Natural killer cell (primary cell): Measurements from ENCODE around the gene SCCPDH. TPM values are rescaled to one million over a fixed set of nuclear protein-coding genes. Genes with fewer than 3 reads are reported as not detected.

Source experiments
- ATAC-seq, 3 donors: fragments of 150-1000 bp in 2 of 3; fragments of 200-7000 bp in 1 of 3; cut with Tn5 transposase; 1 replicate in 1 of 3; 2 replicates in 2 of 3; pipeline ENCODE4 v1.10.0; 2021; ENCODE audit warnings: mild to moderate bottlenecking in 2 of 3, moderate library complexity in 2 of 3
- DNase-seq, 2 donors: peaks; one replicate each; pipeline versions ENCODE4 v3.0.0 to v3.0.0-alpha.2; 2013 to 2021; ENCODE audit warnings: mixed read lengths in 1 of 2
- H3K27ac ChIP-seq: one replicate; pipeline ENCODE4 v1.5.1; 2013; ENCODE audit warnings: mild to moderate bottlenecking, low read length
- H3K27me3 ChIP-seq: one replicate; pipeline ENCODE4 v1.6.1; 2013; ENCODE audit warnings: low read length; ENCODE audit not compliant: control insufficient read depth, insufficient read depth
- H3K36me3 ChIP-seq: one replicate; pipeline ENCODE4 v1.6.1; 2013; ENCODE audit warnings: low read length; ENCODE audit not compliant: control insufficient read depth, insufficient read depth
- H3K4me1 ChIP-seq: one replicate; pipeline ENCODE4 v1.6.1; 2013; ENCODE audit warnings: low read length; ENCODE audit not compliant: control insufficient read depth, insufficient read depth
- H3K4me3 ChIP-seq: one replicate; pipeline ENCODE4 v1.5.1; 2013; ENCODE audit warnings: low read length
- H3K9me3 ChIP-seq: one replicate; pipeline ENCODE4 v1.6.1; 2013; ENCODE audit warnings: low read length; ENCODE audit not compliant: control insufficient read depth, insufficient read depth
- H3K27ac Mint-ChIP-seq, 2 donors: one replicate each; pipeline ENCODE4 v1.8.0; 2022; ENCODE audit warnings: mild to moderate bottlenecking in 2 of 2, mixed read lengths in 2 of 2, moderate library complexity in 1 of 2
- H3K27me3 Mint-ChIP-seq, 2 donors: one replicate each; pipeline ENCODE4 v1.8.0; 2022; ENCODE audit warnings: low read depth in 2 of 2, mixed read lengths in 2 of 2
- H3K36me3 Mint-ChIP-seq: one replicate; pipeline ENCODE4 v1.8.0; 2022; ENCODE audit warnings: mixed read lengths
- H3K4me1 Mint-ChIP-seq, 2 donors: one replicate each; pipeline ENCODE4 v1.8.0; 2022; ENCODE audit warnings: mixed read lengths in 2 of 2
- H3K4me3 Mint-ChIP-seq: one replicate; pipeline ENCODE4 v1.8.0; 2022; ENCODE audit warnings: mild to moderate bottlenecking, moderate library complexity, mixed read lengths
- H3K9me3 Mint-ChIP-seq, 2 donors: one replicate each; pipeline ENCODE4 v1.8.0; 2022; ENCODE audit warnings: mixed read lengths in 2 of 2
- CTCF ChIP-seq: fragments of 200-600 bp; IDR thresholded peaks from one replicate; pipeline ENCODE4 v1.8.0; 2022; ENCODE audit warnings: antibody characterized with exemption
- WGBS: methylation state at CpG from one replicate; pipeline ENCODE4 v1.1.7; 2013; ENCODE audit warnings: missing lambda C conversion rate; ENCODE audit not compliant: insufficient coverage; 5-methylcytosine and 5-hydroxymethylcytosine counted together
- intact Hi-C: fragments of 100-400 bp; cut with micrococcal nuclease; formaldehyde crosslinking; loops from one replicate; pipeline ENCODE4 v1.14.2; 2022
- total RNA-seq, 4 donors: library from RNA; stranded (reverse); fragments of 120-200 nt in 1 of 4; gene quantifications; one replicate each; pipeline versions ENCODE4 v1.2.3 to v1.2.4, GENCODE V29; 2013 to 2022

Gene SCCPDH
- total RNA-seq, 3 donors from 2014 or later (not counting 1 experiment from before 2014, with no cell fraction given), result 5.3 to 24.8 (median 9.2) TPM

- Mint-ChIP-seq H3K27me3 (peaks cover 4 to 6% of the 10 kb centered on the region in 2 donors), H3K4me3 (peak overlapping the region; percentile 89), H3K4me1 (peaks cover 13 to 15% of the 10 kb centered on the region in 2 donors), H3K36me3 (peaks cover 30% of the 10 kb centered on the region), H3K27ac (peak overlapping the region in 1 of 2 donors; percentile 61), H3K9me3 (peaks cover 7 to 13% of the 10 kb centered on the region in 2 donors)
- H3K27ac ChIP-seq, result no peak overlapping the region
- DNase-seq, result no peak
- H3K4me1 ChIP-seq, result peaks cover 11% of the 10 kb centered on the region
- H3K36me3 ChIP-seq, result no peaks in the 10 kb centered on the region
- WGBS, result 79% methylated on average over 9 of the region's 9 CpGs
- intact Hi-C loops, result no loop called here
- no peak overlapping the region for H3K4me3 ChIP-seq
- no peak for ATAC-seq
- no peak for TF ChIP-seq CTCF
- no peaks in the 10 kb centered on the region for H3K27me3 ChIP-seq
- peaks cover 6% of the 10 kb centered on the region for H3K9me3 ChIP-seq
Measured at GRCh38 chr1:246725191-246725590, 982 bp downstream of the SCCPDH start.

- no peak overlapping the region for H3K27ac ChIP-seq
- peaks cover 13 to 15% of the 10 kb centered on the region in 2 donors for H3K4me1 Mint-ChIP-seq
- peak overlapping the region; percentile 89 for H3K4me3 Mint-ChIP-seq
- peaks cover 33% of the 10 kb centered on the region for H3K36me3 Mint-ChIP-seq
- TF ChIP-seq CTCF, result no peak
- no peaks in the 10 kb centered on the region for H3K27me3 ChIP-seq
- intact Hi-C loops, result no loop called here
- H3K4me1 ChIP-seq, result peaks cover 11% of the 10 kb centered on the region
- H3K9me3 Mint-ChIP-seq, result peaks cover 7 to 10% of the 10 kb centered on the region in 2 donors
- no peaks in the 10 kb centered on the region for H3K27me3 Mint-ChIP-seq
- H3K9me3 ChIP-seq, result peaks cover 4% of the 10 kb centered on the region
- no peak overlapping the region for H3K4me3 ChIP-seq
- no peak for DNase-seq
- H3K36me3 ChIP-seq, result no peaks in the 10 kb centered on the region
- H3K27ac Mint-ChIP-seq, result no peak overlapping the region
- no peak for ATAC-seq
- 94% methylated on average over 2 of the region's 4 CpGs for WGBS
Measured at GRCh38 chr1:246726255-246726679, 2.1 kb downstream of the SCCPDH start.

GRCh38 chr1:246726881-246727280, 2.7 kb downstream of the SCCPDH start:
- 100% methylated on average over 2 of the region's 4 CpGs for WGBS
- intact Hi-C loops, result no loop called here
- Mint-ChIP-seq H3K4me1 (peaks cover 13 to 15% of the 10 kb centered on the region in 2 donors), H3K27ac (no peak overlapping the region), H3K27me3 (no peaks in the 10 kb centered on the region), H3K4me3 (peak overlapping the region; percentile 56), H3K9me3 (peaks cover 7 to 10% of the 10 kb centered on the region in 2 donors), H3K36me3 (peaks cover 33% of the 10 kb centered on the region)
- no peak overlapping the region for H3K27ac ChIP-seq
- DNase-seq, result no peak
- no peak for ATAC-seq
- H3K36me3 ChIP-seq, result no peaks in the 10 kb centered on the region
- no peak for TF ChIP-seq CTCF
- peaks cover 4% of the 10 kb centered on the region for H3K9me3 ChIP-seq
- no peaks in the 10 kb centered on the region for H3K27me3 ChIP-seq
- H3K4me3 ChIP-seq, result no peak overlapping the region
- peaks cover 11% of the 10 kb centered on the region for H3K4me1 ChIP-seq

DNA sequence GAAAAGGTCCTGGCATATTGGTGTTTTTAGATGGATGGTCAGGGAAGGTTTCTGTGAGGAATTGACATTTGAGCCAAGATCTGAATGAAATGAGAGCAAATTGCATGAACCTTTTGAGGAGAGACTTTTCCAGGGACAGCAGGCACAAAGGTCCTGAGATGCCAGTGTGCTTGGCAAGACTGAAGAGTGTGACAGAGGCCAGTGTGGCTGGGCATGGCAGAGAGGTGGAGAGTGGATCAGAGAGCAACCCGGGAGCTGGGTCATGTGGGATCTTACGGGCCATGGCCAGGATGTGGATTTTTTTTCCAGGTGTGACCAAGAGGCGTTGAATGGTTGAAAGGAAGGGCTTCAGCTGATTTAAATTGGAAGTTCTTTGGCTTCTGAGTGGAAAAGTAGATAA, 3.4 kb downstream of the SCCPDH start:
- Histone ChIP-seq H3K4me3 (no peak overlapping the region), H3K4me1 (peaks cover 11% of the 10 kb centered on the region), H3K36me3 (no peaks in the 10 kb centered on the region), H3K27ac (no peak overlapping the region), H3K27me3 (no peaks in the 10 kb centered on the region), H3K9me3 (peaks cover 4% of the 10 kb centered on the region)
- intact Hi-C loops, result no loop called here
- H3K27me3 Mint-ChIP-seq, result no peaks in the 10 kb centered on the region
- 96% methylated on average over 3 of the region's 3 CpGs for WGBS
- DNase-seq (no peak), ATAC-seq (no peak)
- no peak for TF ChIP-seq CTCF
- H3K27ac Mint-ChIP-seq, result no peak overlapping the region
- H3K36me3 Mint-ChIP-seq, result peaks cover 33% of the 10 kb centered on the region
- H3K4me3 Mint-ChIP-seq, result no peak overlapping the region
- peaks cover 7 to 10% of the 10 kb centered on the region in 2 donors for H3K9me3 Mint-ChIP-seq
- H3K4me1 Mint-ChIP-seq, result peaks cover 13 to 15% of the 10 kb centered on the region in 2 donors
